ENCODE measurements around the gene CFAP97D2. TPM values are rescaled to one million over a fixed set of nuclear protein-coding genes. Genes with fewer than 3 reads are reported as not detected.
A peak's percentile ranks its signal among the peaks of the same experiment; 100 is the strongest.
"Not testable (repeated sequence)": the region's sequence is repeated elsewhere in the genome, so short reads cannot be mapped to it uniquely, and the experiment has no call there.

CFAP97D2 gene
- total and polyA plus RNA-seq, 2 experiments from 2014 or later: not detected

- H3K27me3 ChIP-seq: no peaks in the 10 kb centered on the region
- TF ChIP-seq CTCF (IDR thresholded peaks at IDR 0.05; ENCODE audit: low read depth, low read length): no peak
- no peaks in the 10 kb centered on the region for H3K36me3 ChIP-seq
- no peak for DNase-seq (ENCODE audit: low read depth in 1 of 2, low spot score in 1 of 2)
- H3K4me3 ChIP-seq: no peak overlapping the region
- no peaks in the 10 kb centered on the region for H3K9me3 ChIP-seq (ENCODE audit: low read depth)
- H3K4me1 ChIP-seq (ENCODE audit: low read depth): no peaks in the 10 kb centered on the region
- H3K27ac ChIP-seq: no peak overlapping the region
Measured at GRCh38 chr13:114146173-114146572, 32.9 kb upstream of the CFAP97D2 start.

GRCh38 chr13:114146629-114147028 is 32.4 kb upstream of the CFAP97D2 start:
- Histone ChIP-seq H3K4me3 (no peak overlapping the region), H3K27ac (no peak overlapping the region), H3K36me3 (no peaks in the 10 kb centered on the region), H3K27me3 (no peaks in the 10 kb centered on the region), H3K4me1 (ENCODE audit: low read depth) (no peaks in the 10 kb centered on the region), H3K9me3 (ENCODE audit: low read depth) (no peaks in the 10 kb centered on the region)
- peak; percentile 36 for TF ChIP-seq CTCF (IDR thresholded peaks at IDR 0.05; ENCODE audit: low read depth, low read length)
- DNase-seq (ENCODE audit: low read depth in 1 of 2, low spot score in 1 of 2): peak in 1 of 2 donors; percentile 45

DNA sequence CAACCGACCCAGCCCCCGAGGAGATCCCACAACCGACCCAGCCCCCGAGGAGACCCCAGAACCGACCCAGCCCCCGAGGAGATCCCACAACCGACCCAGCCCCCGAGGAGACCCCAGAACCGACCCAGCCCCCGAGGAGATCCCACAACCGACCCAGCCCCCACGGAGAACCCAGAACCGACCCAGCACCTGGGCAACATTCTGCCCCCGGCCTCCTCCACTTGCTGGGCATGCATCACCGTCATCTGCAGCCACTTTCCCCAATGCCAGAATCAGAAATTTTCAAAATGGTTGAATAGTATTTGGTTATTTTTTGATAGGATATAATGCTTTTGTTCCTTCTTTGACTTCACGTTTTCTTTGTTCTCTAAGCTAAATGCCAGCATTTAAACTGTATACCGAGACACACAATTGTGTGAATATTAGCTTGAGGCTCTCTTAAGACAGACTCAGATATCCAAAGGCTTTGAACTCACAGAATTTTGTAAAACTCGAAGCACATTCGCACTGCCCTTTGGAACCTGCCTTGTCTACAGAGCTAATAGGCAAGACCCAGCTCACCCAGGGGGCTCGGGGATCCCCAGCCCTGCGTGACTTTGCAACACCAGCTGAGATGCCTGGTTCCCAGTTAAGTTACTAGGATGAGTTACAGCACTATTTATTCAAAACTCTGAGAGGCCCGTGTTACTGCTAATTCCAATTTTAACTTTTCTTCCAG is 31.1 kb upstream of the CFAP97D2 start:
- no peaks in the 10 kb centered on the region for H3K27me3 ChIP-seq
- no peaks in the 10 kb centered on the region for H3K4me1 ChIP-seq (ENCODE audit: low read depth)
- no peak for TF ChIP-seq CTCF (IDR thresholded peaks at IDR 0.05; ENCODE audit: low read depth, low read length)
- H3K9me3 ChIP-seq (ENCODE audit: low read depth): no peaks in the 10 kb centered on the region
- no peak for DNase-seq (ENCODE audit: low read depth in 1 of 2, low spot score in 1 of 2)
- H3K4me3 ChIP-seq: no peak overlapping the region
- H3K27ac ChIP-seq: no peak overlapping the region
- no peaks in the 10 kb centered on the region for H3K36me3 ChIP-seq

GRCh38 chr13:114148521-114148855 is 30.6 kb upstream of the CFAP97D2 start:
- Histone ChIP-seq H3K36me3 (no peaks in the 10 kb centered on the region), H3K9me3 (ENCODE audit: low read depth) (no peaks in the 10 kb centered on the region), H3K4me3 (no peak overlapping the region), H3K27ac (no peak overlapping the region), H3K27me3 (no peaks in the 10 kb centered on the region), H3K4me1 (ENCODE audit: low read depth) (no peaks in the 10 kb centered on the region)
- no peak for TF ChIP-seq CTCF (IDR thresholded peaks at IDR 0.05; ENCODE audit: low read depth, low read length)
- DNase-seq (ENCODE audit: low read depth in 1 of 2, low spot score in 1 of 2): no peak

DNA sequence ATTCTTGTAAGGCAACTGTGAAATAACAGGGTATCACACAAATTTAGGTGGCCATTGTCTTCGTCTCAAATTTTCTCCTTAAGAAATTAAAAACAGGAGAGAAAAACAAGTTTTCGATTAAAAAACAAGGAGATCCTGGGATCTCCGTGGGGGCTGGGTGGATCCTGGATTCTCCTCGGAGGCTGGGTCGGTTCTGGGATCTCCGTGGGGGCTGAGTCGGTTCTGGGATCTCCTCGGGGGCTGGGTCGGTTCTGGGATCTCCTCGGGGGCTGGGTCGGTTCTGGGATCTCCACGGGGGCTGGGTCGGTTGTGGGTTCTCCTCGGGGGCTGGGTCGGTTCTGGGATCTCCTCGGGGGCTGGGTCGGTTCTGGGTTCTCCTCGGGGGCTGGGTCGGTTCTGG is 30.2 kb upstream of the CFAP97D2 start:
- not testable (repeated sequence) for H3K9me3 ChIP-seq (ENCODE audit: low read depth); H3K27ac ChIP-seq; H3K4me3 ChIP-seq; H3K27me3 ChIP-seq; H3K4me1 ChIP-seq (ENCODE audit: low read depth); H3K36me3 ChIP-seq; DNase-seq (ENCODE audit: low read depth in 1 of 2, low spot score in 1 of 2)

DNA sequence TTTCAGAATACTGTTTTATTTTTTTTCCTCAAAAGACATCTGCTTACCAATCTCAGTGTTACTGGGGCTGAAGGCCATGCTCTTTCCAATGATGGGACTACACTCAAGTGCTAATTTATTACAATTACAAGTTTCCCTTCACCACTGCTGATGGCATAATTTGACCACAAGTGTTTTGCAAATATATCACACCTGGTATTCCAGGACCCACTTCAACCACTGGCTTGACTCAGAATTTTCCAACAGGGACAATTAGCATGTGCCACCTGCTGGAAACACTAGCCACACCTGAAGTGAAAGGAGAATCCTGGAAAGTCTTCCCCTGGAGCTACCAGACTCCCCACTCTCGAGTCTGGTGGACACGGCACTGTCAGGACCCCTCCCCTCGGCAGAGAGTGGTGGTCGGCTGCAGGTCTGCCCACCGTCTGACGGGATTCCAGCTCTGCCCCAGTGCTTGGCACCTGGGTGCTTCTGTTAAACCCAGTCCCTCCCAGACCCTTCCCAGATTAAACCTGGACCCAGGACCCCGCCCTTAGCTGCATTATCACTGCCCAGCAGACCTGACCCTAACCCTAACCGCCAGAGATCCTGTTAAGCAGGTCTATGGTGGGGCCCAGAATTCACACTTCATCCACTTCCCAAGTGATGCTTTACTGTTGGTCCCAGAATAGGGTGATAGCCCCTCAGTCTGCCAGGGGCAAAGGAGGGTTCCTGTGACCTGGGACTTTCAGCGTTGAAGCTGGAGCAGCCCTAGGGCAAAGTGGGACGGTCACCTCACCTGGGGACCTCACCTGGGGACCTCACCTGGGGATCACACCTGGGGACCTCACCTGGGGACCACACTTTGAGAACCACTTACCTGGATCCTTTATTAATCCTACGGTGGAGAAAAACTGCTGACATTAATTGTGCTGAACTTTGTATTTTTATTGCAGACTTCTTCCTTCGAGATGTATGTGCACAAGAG is 29.0 kb upstream of the CFAP97D2 start:
- Histone ChIP-seq H3K9me3 (ENCODE audit: low read depth) (no peaks in the 10 kb centered on the region), H3K27ac (no peak overlapping the region), H3K4me3 (no peak overlapping the region), H3K36me3 (no peaks in the 10 kb centered on the region), H3K27me3 (no peaks in the 10 kb centered on the region), H3K4me1 (ENCODE audit: low read depth) (no peaks in the 10 kb centered on the region)
- TF ChIP-seq CTCF (IDR thresholded peaks at IDR 0.05; ENCODE audit: low read depth, low read length): no peak
- DNase-seq (ENCODE audit: low read depth in 1 of 2, low spot score in 1 of 2): no peak
